ENCODE data around the gene PSMD3.

Gene PSMD3

GRCh38 chr17:40014375-40014980 is 33.9 kb downstream of the PSMD3 start:
- no peak overlapping the region for H3K27ac ChIP-seq
- TF ChIP-seq CTCF (IDR thresholded peaks at IDR 0.05) (no peak), ZFX (IDR thresholded peaks at IDR 0.05; ENCODE audit: borderline replicate concordance) (no peak)

GRCh38 chr17:40015005-40015997 is 34.7 kb downstream of the PSMD3 start, which contains the start of gene CSF3:
TSS of gene CSF3 (plus strand) at chr17:40015440. CDS start at chr17:40015475, 35 bp downstream.
- TF ChIP-seq CTCF (IDR thresholded peaks at IDR 0.05) (no peak), ZFX (IDR thresholded peaks at IDR 0.05; ENCODE audit: borderline replicate concordance) (no peak)
- no peak within 1 kb of the TSS for H3K27ac ChIP-seq

- no peak for TF ChIP-seq CTCF (IDR thresholded peaks at IDR 0.05)
- TF ChIP-seq ZFX (IDR thresholded peaks at IDR 0.05; ENCODE audit: borderline replicate concordance): no peak
Observed at GRCh38 chr17:40015998-40016985, 35.7 kb downstream of the PSMD3 start.

GRCh38 chr17:40017422-40018080 is 36.9 kb downstream of the PSMD3 start:
- H3K27ac ChIP-seq: no peak overlapping the region

More at GRCh38 chr17:40015998-40016985, 35.7 kb downstream of the PSMD3 start:
- H3K27ac ChIP-seq: no peak overlapping the region

GRCh38 chr17:40018211-40019121 is 37.9 kb downstream of the PSMD3 start:
- TF ChIP-seq ZFX (IDR thresholded peaks at IDR 0.05; ENCODE audit: borderline replicate concordance) (no peak), CTCF (IDR thresholded peaks at IDR 0.05) (no peak)
- no peak overlapping the region for H3K27ac ChIP-seq

More at GRCh38 chr17:40017422-40018080, 36.9 kb downstream of the PSMD3 start:
- no peak for TF ChIP-seq CTCF (IDR thresholded peaks at IDR 0.05)
- TF ChIP-seq ZFX (IDR thresholded peaks at IDR 0.05; ENCODE audit: borderline replicate concordance): no peak
